Ovary (tissue), 9 donors: ENCODE data around the gene PLCB1. TPM values are rescaled to one million over a fixed set of nuclear protein-coding genes. Genes with fewer than 3 reads are reported as not detected.

Source experiments
- DNase-seq, 5 donors: peaks; one replicate each; pipeline ENCODE4 v3.0.0-alpha.2; 2019 to 2020
- H3K27ac ChIP-seq, 2 donors: fragments of 200-600 bp; one replicate each; pipeline versions ENCODE4 v1.5.1 to v1.8.0; 2019 to 2022
- H3K27me3 ChIP-seq: fragments of 200-600 bp; one replicate; pipeline ENCODE4 v1.8.0; 2022
- H3K36me3 ChIP-seq: fragments of 200-600 bp; sonication (generic); one replicate; pipeline ENCODE4 v1.5.1; 2019
- H3K4me1 ChIP-seq: one replicate; pipeline ENCODE4 v1.8.1; 2013; ENCODE audit warnings: mild to moderate bottlenecking, moderate library complexity; ENCODE audit not compliant: insufficient read depth
- H3K4me3 ChIP-seq: fragments of 200-600 bp; sonication (generic); one replicate; pipeline ENCODE4 v1.5.1; 2017
- H3K9me3 ChIP-seq, 2 donors: fragments of 200-600 bp in 1 of 2; sonication (generic) in 1 of 2; one replicate each; pipeline versions ENCODE4 v1.5.1 to v1.8.1; 2013 to 2019; ENCODE audit warnings: mild to moderate bottlenecking in 1 of 2, moderate library complexity in 1 of 2
- CTCF ChIP-seq, 3 donors: fragments of 450-650 bp in 2 of 3; fragments of 200-600 bp in 1 of 3; IDR thresholded peaks; one replicate each; pipeline versions ENCODE4 v1.5.1 to v1.8.0; 2016 to 2022; ENCODE audit warnings: antibody characterized with exemption in 3 of 3, mild to moderate bottlenecking in 1 of 3
- EP300 ChIP-seq: sonication (generic); formaldehyde crosslinking; IDR thresholded peaks from one replicate; pipeline ENCODE4 v1.6.1; 2017; ENCODE audit warnings: antibody characterized with exemption
- POLR2A ChIP-seq: fragments of 450-650 bp; IDR thresholded peaks from one replicate; pipeline ENCODE4 v1.6.1; 2017; ENCODE audit warnings: antibody characterized with exemption, mild to moderate bottlenecking, moderate library complexity
- WGBS, 3 donors: extraction: QIAGEN DNeasy Blood & Tissue Kit in 1 of 3; methylation state at CpG; one replicate each; pipeline versions ENCODE4 v1.1.5 to v1.1.7; 2013 to 2017; 5-methylcytosine and 5-hydroxymethylcytosine counted together
- intact Hi-C, 4 donors: fragments of 100-400 bp; cut with DNase I; formaldehyde crosslinking; loops; one replicate each; pipeline versions ENCODE4 v1.11.0 to v1.15.1; 2022 to 2023
- polyA plus RNA-seq, 2 donors: library from polyadenylated mRNA; stranded (reverse); fragments of 200-250 nt in 1 of 2; fragments of 350-450 nt in 1 of 2; fragmentation: Illumina TruSeq in 1 of 2; extraction: RNeasy Lipid Tissue Mini Kit (QIAGEN cat#74804) in 1 of 2; gene quantifications; one replicate each; pipeline ENCODE4 v1.2.3, GENCODE V29; 2013 to 2014
- total RNA-seq, 7 donors: library from RNA; depleted of rRNA in 2 of 7; stranded (reverse); fragments of >200 nt in 2 of 7; fragmentation: NEBNext Ultra II Directional in 3 of 7; extraction: Animal tissue kit (Norgen Biotek cat#: 25700) in 3 of 7; gene quantifications; one replicate each; pipeline versions ENCODE4 v1.1.0 to v1.2.4, GENCODE V29; 2016 to 2023
- donor health status: DM: no; HTN: no; CAD: no; lungs with moderate emphysema.
- donor health status: DM: no; HTN: no; CAD: no.
- donor health status: Bipolar disorder and iron deficiency.
- donor health status: DM: yes; HTN: yes; CAD: no.
- donor health status: DM: no; HTN: no; CAD: no.
- donor health status: DM: yes; HTN: yes; CAD: no.

PLCB1 gene
- total and polyA plus RNA-seq, 9 donors: 2.9 to 29.5 (median 9.0) TPM

DNA sequence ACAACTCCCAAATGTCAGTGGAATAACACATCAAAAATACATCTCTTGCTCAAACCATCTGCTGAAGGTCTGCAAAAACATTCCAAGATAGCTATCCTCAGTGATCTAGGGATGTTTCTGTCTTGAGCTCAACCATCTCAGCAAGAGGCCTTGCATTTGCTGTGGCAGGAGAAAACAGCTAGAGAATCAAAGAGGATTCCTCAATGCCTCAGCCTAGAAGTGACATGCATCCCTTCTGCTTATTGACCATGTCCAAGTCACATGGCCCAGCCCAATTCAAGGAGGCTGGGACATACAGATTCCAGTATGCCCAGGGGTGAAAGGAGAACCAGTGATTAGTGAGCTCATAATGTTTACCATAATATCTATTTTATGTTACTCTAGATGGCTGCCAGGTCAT, 269.5 kb downstream of the PLCB1 start:
- Histone ChIP-seq H3K9me3 (no peaks in the 10 kb centered on the region), H3K36me3 (no peaks in the 10 kb centered on the region), H3K4me3 (no peak overlapping the region), H3K27ac (no peak overlapping the region), H3K27me3 (no peaks in the 10 kb centered on the region), H3K4me1 (no peaks in the 10 kb centered on the region)
- DNase-seq: no peak
- TF ChIP-seq EP300 (no peak), POLR2A (no peak), CTCF (IDR thresholded peaks at IDR 0.05) (no peak)
- intact Hi-C loops: no loop called here

GRCh38 chr20:8402798-8403197, 270.7 kb downstream of the PLCB1 start:
- Histone ChIP-seq H3K27me3 (no peaks in the 10 kb centered on the region), H3K36me3 (no peaks in the 10 kb centered on the region), H3K4me3 (no peak overlapping the region), H3K4me1 (no peaks in the 10 kb centered on the region), H3K9me3 (no peaks in the 10 kb centered on the region), H3K27ac (no peak overlapping the region)
- WGBS, 3 donors: 94 to 97% (median 95%) methylated on average over 1 of the region's 1 CpG
- intact Hi-C loops: no loop called here
- TF ChIP-seq POLR2A (no peak), CTCF (IDR thresholded peaks at IDR 0.05) (no peak), EP300 (no peak)
- DNase-seq: no peak

GRCh38 chr20:8404912-8405635, 273.0 kb downstream of the PLCB1 start:
- 73 to 83% (median 79%) methylated on average over 6 of the region's 6 CpGs for WGBS, 3 donors
- Histone ChIP-seq H3K27me3 (no peaks in the 10 kb centered on the region), H3K27ac (no peak overlapping the region), H3K4me1 (no peaks in the 10 kb centered on the region), H3K9me3 (no peaks in the 10 kb centered on the region), H3K36me3 (no peaks in the 10 kb centered on the region), H3K4me3 (no peak overlapping the region)
- intact Hi-C loops: no loop called here
- no peak for DNase-seq
- TF ChIP-seq EP300 (no peak), POLR2A (no peak), CTCF (IDR thresholded peaks at IDR 0.05) (no peak)

- 82 to 92% (median 84%) methylated on average over 1 of the region's 1 CpG for whole genome bisulfite sequencing, 3 donors
- Histone ChIP-seq H3K4me1 (no peaks in the 10 kb centered on the region), H3K27me3 (no peaks in the 10 kb centered on the region), H3K9me3 (no peaks in the 10 kb centered on the region), H3K36me3 (no peaks in the 10 kb centered on the region), H3K27ac (no peak overlapping the region), H3K4me3 (no peak overlapping the region)
- DNase-seq: no peak
- TF ChIP-seq CTCF (IDR thresholded peaks at IDR 0.05) (no peak), POLR2A (no peak), EP300 (no peak)
- intact Hi-C loops: no loop called here
These were observed 274.3 kb downstream of the PLCB1 start for GRCh38 chr20:8406391-8406790.
